GM21528 (cell line): ENCODE results near the gene ETV3.

Experiments
- ATAC-seq: cut with Tn5 transposase; IDR thresholded peaks from one replicate; pipeline ENCODE4 v1.9.1; 2021; ENCODE audit warnings: mild to moderate bottlenecking, moderate library complexity; ENCODE audit not compliant: unreplicated experiment, low FRiP score

Gene ETV3

GRCh38 chr1:157097692-157098091 is 40.5 kb downstream of the ETV3 start:
- ATAC-seq: no peak

- no peak for ATAC-seq
These were observed 41.3 kb downstream of the ETV3 start for GRCh38 chr1:157096881-157097280.

- ATAC-seq: no peak
These were observed 42.6 kb downstream of the ETV3 start for GRCh38 chr1:157095551-157095950.

- no peak for ATAC-seq
These were observed 43.1 kb downstream of the ETV3 start for GRCh38 chr1:157095091-157095490.

GRCh38 chr1:157092831-157093230 is 45.4 kb downstream of the ETV3 start:
- ATAC-seq: no peak

DNA sequence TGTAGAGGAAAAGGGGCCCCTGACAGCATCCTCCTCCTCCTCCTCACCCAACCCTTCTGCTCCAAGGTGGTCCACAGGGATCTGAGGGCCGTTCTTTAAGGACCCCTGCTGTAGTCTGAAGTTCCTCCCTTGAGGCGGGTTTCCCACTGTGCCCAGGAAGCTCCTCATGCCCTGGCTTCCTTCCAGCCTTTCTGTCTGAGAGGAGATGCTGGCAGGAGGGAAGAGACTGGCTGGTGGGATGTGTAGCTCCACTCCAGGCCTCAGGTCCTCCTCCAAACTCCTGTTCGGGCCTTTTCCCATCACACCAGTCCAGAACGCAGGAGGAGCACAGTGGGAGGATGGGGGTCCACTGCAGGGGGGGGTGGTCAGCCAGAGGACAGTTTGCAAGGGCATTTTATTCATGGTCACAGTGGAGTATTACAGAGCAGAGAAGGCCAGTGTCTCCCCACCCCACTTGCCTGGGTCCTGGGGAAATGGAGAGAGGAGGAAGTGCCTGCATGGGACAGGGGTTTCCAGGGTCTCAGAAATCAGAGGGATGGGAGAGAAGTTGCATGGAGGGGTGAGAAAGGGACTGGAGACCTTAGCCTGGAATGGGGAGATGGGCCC is 46.4 kb downstream of the ETV3 start:
- no peak for ATAC-seq

GRCh38 chr1:157091186-157091585 is 47.0 kb downstream of the ETV3 start:
- ATAC-seq: no peak

DNA sequence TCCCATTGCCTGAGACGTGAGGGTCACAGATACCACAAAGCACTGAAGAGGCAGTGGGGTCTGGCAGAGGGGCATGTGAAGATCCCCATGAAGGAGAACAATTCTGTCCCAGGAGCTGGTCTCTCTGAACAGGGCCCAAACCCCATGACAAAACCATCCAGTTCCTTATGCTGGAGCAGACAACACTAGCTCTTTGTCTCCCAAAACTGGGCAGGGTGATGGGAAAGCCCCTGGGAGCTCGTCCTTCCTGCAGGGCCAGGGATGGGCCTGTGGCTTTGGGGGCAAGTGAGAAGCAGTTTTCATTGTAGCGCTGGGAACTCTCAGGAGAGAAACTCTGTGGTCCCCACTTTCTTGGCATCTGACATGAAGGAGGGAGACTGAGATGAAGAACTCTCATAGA is 47.4 kb downstream of the ETV3 start:
- ATAC-seq: no peak

- no peak for ATAC-seq
These were observed 48.0 kb downstream of the ETV3 start for GRCh38 chr1:157090196-157090647.

- ATAC-seq: no peak
These were observed 48.4 kb downstream of the ETV3 start for GRCh38 chr1:157089789-157090188.

DNA sequence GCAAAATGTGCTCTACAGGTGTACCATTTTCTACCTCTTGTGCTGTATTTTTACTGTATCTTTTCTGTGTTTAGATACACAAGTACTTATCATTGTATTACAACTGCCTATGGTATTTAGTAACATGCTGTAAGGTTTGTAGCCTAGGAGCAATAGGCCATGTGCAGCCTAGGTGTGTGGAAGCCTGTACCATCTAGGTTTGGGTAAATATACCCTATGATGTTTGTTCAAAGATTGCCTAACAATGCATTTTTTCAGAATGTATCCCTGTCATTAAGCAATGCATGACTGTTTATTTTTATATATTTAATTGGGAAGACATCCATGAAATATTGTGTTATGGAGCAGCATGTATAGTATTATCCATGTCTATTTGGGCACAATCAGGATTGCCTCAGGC is 49.6 kb downstream of the ETV3 start:
- ATAC-seq: no peak

- ATAC-seq: no peak
These were observed 51.2 kb downstream of the ETV3 start for GRCh38 chr1:157087030-157087429.

DNA sequence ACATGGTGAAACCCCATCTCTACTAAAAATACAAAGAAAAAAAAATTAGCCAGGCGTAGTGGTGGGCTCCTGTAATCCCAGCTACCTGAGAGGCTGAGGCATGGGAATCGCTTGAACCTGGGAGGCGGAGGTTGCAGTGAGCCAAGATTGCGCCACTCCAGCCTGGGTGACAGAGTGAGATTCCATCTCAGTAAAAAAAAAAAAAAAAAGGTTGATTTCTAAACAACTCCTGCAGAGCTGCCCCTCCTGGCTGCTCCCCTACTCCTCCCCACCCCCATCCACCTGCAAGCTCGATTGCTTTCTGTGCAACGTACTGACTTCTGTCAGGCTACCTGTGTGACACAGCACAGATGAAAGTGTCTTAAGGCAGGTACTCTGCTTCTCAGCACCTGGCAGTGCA is 51.9 kb downstream of the ETV3 start:
- no peak for ATAC-seq

- ATAC-seq: no peak
These were observed 52.8 kb downstream of the ETV3 start for GRCh38 chr1:157085421-157085820.

DNA sequence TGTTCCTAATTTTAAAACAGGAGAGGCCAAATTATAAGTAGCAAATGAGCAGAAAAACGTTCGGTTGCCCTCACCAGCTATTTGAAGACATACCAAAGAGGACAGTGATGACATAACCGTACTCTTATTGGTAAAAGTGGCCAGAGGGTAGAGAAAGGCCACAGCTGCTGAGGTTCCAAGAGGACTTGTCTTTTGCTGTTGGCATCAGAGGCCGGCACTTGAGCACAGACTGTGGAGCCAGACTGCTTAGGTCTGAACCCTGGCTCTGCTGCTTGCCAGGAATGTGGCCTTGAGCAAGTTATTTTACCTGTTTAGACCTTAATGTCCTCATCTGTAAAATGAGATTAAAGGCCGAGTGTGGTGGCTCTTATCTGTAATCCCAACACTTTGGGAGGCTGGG is 53.5 kb downstream of the ETV3 start:
- ATAC-seq: no peak

GRCh38 chr1:157081707-157082106 is 56.5 kb downstream of the ETV3 start:
- ATAC-seq: no peak

- no peak for ATAC-seq
These were observed 57.5 kb downstream of the ETV3 start for GRCh38 chr1:157080714-157081113.

DNA sequence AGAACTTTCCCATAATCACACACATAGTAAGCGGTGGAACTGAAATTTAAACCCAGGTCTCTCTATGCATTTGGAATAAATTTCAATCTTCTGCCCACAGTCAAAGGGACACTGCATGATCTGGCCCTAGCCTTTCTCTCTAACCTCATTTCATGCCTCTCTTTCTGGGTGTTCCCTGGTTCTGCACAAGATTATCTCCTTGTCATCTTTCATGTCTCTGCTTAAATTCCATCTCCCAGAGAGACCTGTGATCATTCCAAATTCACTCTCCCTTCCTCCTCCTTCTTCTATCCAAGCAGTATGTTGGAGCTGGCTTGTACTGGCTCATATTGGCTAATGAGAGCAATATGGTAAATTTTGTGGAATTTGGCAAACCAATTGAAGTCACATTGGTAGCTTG is 60.8 kb downstream of the ETV3 start:
- no peak for ATAC-seq

GRCh38 chr1:157073944-157074685 is 64.1 kb downstream of the ETV3 start:
- ATAC-seq: no peak
